Neural progenitor cell (in vitro differentiated cells): ENCODE measurements around the gene PCDHB16. TPM values are rescaled to one million over a fixed set of nuclear protein-coding genes. Genes with fewer than 3 reads are reported as not detected.

Experiments
- total RNA-seq: library from RNA; depleted of rRNA; stranded (reverse); fragments of >200 nt; gene quantifications from 2 replicates; pipeline ENCODE4 v1.2.3, GENCODE V29; 2015; ENCODE audit warnings: low replicate concordance

The PCDHB16 gene
- total RNA-seq, 1 donor from 2014 or later, result 4.5 TPM

Other genes starting within 250 kb of the PCDHB16 start
- 1.9 and 2.5 TPM in 2 replicates for gene PCDHAC2, start 215.9 kb upstream of the PCDHB16 start, total RNA-seq
- gene PCDHB1, start 131.0 kb upstream of the PCDHB16 start, total RNA-seq, result 0.03 and 0.07 TPM in 2 replicates
- gene PCDHB2, start 87.8 kb upstream of the PCDHB16 start, total RNA-seq, result 34.2 and 48.4 TPM in 2 replicates
- gene PCDHB3, start 81.9 kb upstream of the PCDHB16 start, total RNA-seq, result 5.6 and 6.7 TPM in 2 replicates
- 1.9 and 2.3 TPM in 2 replicates for gene PCDHB4, start 60.6 kb upstream of the PCDHB16 start, total RNA-seq
- gene PCDHB5, start 47.2 kb upstream of the PCDHB16 start, total RNA-seq, result 11.9 and 15.2 TPM in 2 replicates
- gene PCDHB6, start 32.3 kb upstream of the PCDHB16 start, total RNA-seq, result 0.90 and 1.5 TPM in 2 replicates
- 0.21 and 0.90 TPM in 2 replicates for gene PCDHB7, start 9.7 kb upstream of the PCDHB16 start, total RNA-seq
- 0.31 TPM in 1 of 2 replicates, not detected in the other for gene PCDHB8, start 4.6 kb upstream of the PCDHB16 start, total RNA-seq
- gene PCDHB9, start 4.8 kb downstream of the PCDHB16 start, total RNA-seq, result 3.1 and 4.6 TPM in 2 replicates
- gene PCDHB10, start 10.0 kb downstream of the PCDHB16 start, total RNA-seq, result 9.3 and 10.4 TPM in 2 replicates
- gene PCDHB11, start 17.2 kb downstream of the PCDHB16 start, total RNA-seq, result 3.8 and 4.0 TPM in 2 replicates
- gene PCDHB12, start 26.3 kb downstream of the PCDHB16 start, total RNA-seq, result 3.0 and 3.8 TPM in 2 replicates
- gene PCDHB13, start 31.5 kb downstream of the PCDHB16 start, total RNA-seq, result 2.4 and 3.0 TPM in 2 replicates
- gene PCDHB14, start 41.0 kb downstream of the PCDHB16 start, total RNA-seq, result 7.2 and 7.4 TPM in 2 replicates
- gene PCDHB15, start 63.0 kb downstream of the PCDHB16 start, total RNA-seq, result 7.8 and 9.4 TPM in 2 replicates
- 0.22 and 0.96 TPM in 2 replicates for gene SLC25A2, start 121.7 kb downstream of the PCDHB16 start, total RNA-seq
- gene TAF7, start 138.4 kb downstream of the PCDHB16 start, total RNA-seq, result 121 and 157 TPM in 2 replicates
- gene PCDHGA1, start 148.1 kb downstream of the PCDHB16 start, total RNA-seq, result 1.0 and 1.5 TPM in 2 replicates
- gene PCDHGA2, start 156.4 kb downstream of the PCDHB16 start, total RNA-seq, result 0.37 and 0.71 TPM in 2 replicates
- gene PCDHGA3, start 161.4 kb downstream of the PCDHB16 start, total RNA-seq, result 0.34 and 0.54 TPM in 2 replicates
- 3.6 and 4.3 TPM in 2 replicates for gene PCDHGB1, start 167.7 kb downstream of the PCDHB16 start, total RNA-seq
- gene PCDHGA4, start 172.6 kb downstream of the PCDHB16 start, total RNA-seq, result 2.3 and 2.4 TPM in 2 replicates
- 2.1 and 2.2 TPM in 2 replicates for gene PCDHGB2, start 177.6 kb downstream of the PCDHB16 start, total RNA-seq
- 0.71 and 1.3 TPM in 2 replicates for gene PCDHGA5, start 181.8 kb downstream of the PCDHB16 start, total RNA-seq
- gene PCDHGB3, start 187.9 kb downstream of the PCDHB16 start, total RNA-seq, result 0.74 and 0.95 TPM in 2 replicates
- gene PCDHGA6, start 191.5 kb downstream of the PCDHB16 start, total RNA-seq, result 0.77 and 1.4 TPM in 2 replicates
- gene PCDHGA7, start 200.4 kb downstream of the PCDHB16 start, total RNA-seq, result 0.81 and 1.1 TPM in 2 replicates
- 10.4 and 14.9 TPM in 2 replicates for gene PCDHGB4, start 205.3 kb downstream of the PCDHB16 start, total RNA-seq
- gene PCDHGA8, start 210.2 kb downstream of the PCDHB16 start, total RNA-seq, result 2.3 and 3.3 TPM in 2 replicates
- gene PCDHGB5, start 215.6 kb downstream of the PCDHB16 start, total RNA-seq, result 2.0 and 3.7 TPM in 2 replicates
- 0.97 and 2.2 TPM in 2 replicates for gene PCDHGA9, start 220.4 kb downstream of the PCDHB16 start, total RNA-seq
- gene PCDHGB6, start 225.6 kb downstream of the PCDHB16 start, total RNA-seq, result 13.2 and 22.1 TPM in 2 replicates
- gene PCDHGA10, start 230.6 kb downstream of the PCDHB16 start, total RNA-seq, result 4.2 and 4.7 TPM in 2 replicates
- 21.1 and 23.9 TPM in 2 replicates for gene PCDHGB7, start 235.3 kb downstream of the PCDHB16 start, total RNA-seq
- 9.5 and 13.3 TPM in 2 replicates for gene PCDHGA11, start 238.7 kb downstream of the PCDHB16 start, total RNA-seq
- 0.79 and 2.2 TPM in 2 replicates for gene PCDHGA12, start 248.1 kb downstream of the PCDHB16 start, total RNA-seq